Measurements from ENCODE around the gene TRERF1. TPM values are rescaled to one million over a fixed set of nuclear protein-coding genes. Genes with fewer than 3 reads are reported as not detected.

The TRERF1 gene
- total RNA-seq, 2 donors from 2014 or later, result 3.5 to 3.8 TPM

DNA sequence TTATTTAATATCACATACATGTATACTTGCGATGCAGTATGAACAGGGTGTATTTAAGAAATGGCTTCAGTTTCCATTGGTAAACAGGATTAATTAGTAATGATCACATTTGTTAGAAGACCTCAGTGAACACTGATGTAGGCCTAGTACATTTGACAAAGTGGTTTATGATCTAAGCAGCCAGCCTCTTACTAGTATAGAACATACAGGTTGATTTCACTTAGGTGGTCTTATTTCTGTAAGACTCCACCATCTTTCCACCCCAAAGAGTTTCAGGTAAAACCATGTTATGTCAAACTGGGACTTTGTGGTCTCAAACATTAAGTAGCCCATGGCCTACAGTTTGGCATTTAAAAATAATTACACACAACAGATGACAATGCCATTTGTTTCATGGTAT is 213.9 kb downstream of the TRERF1 start:
- H3K36me3 ChIP-seq, result no peaks in the 10 kb centered on the region
- H3K9ac ChIP-seq (ENCODE audit: low read depth in 2 of 2, low read length in 2 of 2), result no peak overlapping the region
- TF ChIP-seq, protein P1, sequence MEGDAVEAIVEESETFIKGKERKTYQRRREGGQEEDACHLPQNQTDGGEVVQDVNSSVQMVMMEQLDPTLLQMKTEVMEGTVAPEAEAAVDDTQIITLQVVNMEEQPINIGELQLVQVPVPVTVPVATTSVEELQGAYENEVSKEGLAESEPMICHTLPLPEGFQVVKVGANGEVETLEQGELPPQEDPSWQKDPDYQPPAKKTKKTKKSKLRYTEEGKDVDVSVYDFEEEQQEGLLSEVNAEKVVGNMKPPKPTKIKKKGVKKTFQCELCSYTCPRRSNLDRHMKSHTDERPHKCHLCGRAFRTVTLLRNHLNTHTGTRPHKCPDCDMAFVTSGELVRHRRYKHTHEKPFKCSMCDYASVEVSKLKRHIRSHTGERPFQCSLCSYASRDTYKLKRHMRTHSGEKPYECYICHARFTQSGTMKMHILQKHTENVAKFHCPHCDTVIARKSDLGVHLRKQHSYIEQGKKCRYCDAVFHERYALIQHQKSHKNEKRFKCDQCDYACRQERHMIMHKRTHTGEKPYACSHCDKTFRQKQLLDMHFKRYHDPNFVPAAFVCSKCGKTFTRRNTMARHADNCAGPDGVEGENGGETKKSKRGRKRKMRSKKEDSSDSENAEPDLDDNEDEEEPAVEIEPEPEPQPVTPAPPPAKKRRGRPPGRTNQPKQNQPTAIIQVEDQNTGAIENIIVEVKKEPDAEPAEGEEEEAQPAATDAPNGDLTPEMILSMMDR (IDR thresholded peaks at IDR 0.05), result no peak
- H3K27me3 ChIP-seq, result no peaks in the 10 kb centered on the region
- H3K27ac ChIP-seq, result no peak overlapping the region
- no peaks in the 10 kb centered on the region for H3K4me1 ChIP-seq
- DNase-seq, result no peak
- H3K4me3 ChIP-seq, result no peak overlapping the region
- intact Hi-C loops (cut with DNase I), result no loop called here
- no peaks in the 10 kb centered on the region for H3K9me3 ChIP-seq

DNA sequence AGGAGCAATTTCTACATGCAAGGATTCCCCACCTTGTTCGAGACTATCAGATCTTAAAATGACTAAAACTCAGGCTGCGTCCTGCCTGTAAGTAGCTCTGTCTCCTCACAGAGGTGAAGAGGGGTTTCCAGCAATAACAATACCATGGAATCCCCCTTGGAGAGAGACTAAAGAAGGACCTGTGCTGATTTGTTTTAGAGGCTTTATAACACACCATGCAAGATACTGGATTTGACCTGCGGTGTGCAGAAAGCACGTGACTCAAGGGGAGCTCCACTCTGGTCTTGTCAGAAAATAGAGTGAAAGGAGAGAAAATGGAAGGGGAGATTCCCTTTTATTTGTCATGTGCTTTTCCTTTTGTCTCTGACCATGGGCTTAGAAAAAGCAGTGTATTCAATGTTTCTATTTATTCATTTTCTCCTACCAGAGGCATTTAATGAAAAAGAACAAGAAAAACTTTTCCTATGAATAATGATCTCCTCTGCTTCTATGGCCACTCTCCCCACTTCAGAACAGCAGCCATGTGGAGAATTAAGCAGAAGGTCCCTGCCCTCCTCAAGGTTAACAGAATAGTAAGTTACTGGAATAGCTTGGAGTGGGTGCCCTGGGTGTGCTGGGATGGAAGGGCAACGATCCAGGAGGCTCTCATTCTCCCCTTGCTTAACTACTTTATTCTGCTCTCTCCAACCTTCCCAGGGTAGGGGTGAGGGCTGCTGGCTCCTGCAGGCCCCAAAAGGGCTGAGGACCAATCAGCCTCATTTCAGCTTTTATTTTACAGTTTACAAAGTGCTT is 214.8 kb downstream of the TRERF1 start:
- H3K36me3 ChIP-seq, result no peaks in the 10 kb centered on the region
- H3K27ac ChIP-seq, result no peak overlapping the region
- TF ChIP-seq, protein P1 (IDR thresholded peaks at IDR 0.05), result no peak

DNA sequence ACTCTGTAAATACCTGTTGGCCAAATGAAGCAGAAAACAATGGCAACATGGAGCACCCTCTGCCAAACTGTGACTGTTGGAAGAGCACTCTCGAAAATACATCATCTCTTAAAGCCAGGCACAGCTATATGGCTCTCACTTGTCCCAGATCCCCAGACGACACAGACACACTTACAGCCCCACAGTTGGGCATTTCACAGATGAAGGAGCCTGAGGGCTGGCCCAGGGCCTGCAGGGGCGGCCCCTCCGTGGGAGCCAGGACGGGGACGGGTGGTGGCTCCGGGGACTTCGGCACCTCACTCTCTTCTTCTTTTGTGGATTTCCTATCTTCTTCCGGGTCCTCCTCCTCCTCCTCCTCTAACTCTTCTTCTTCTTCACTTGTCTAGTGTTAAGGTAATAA is 215.7 kb downstream of the TRERF1 start:
- TF ChIP-seq, protein P1 (IDR thresholded peaks at IDR 0.05), result no peak
- H3K27me3 ChIP-seq, result no peaks in the 10 kb centered on the region
- no peak overlapping the region for H3K4me3 ChIP-seq
- no peaks in the 10 kb centered on the region for H3K9me3 ChIP-seq
- no peaks in the 10 kb centered on the region for H3K36me3 ChIP-seq
- intact Hi-C loops (cut with DNase I), result no loop called here
- no peaks in the 10 kb centered on the region for H3K4me1 ChIP-seq
- no peak for DNase-seq
- H3K9ac ChIP-seq (ENCODE audit: low read depth in 2 of 2, low read length in 2 of 2), result no peak overlapping the region
- H3K27ac ChIP-seq, result no peak overlapping the region

More for the DNA sequence above, 214.8 kb downstream of the TRERF1 start:
- no peaks in the 10 kb centered on the region for H3K27me3 ChIP-seq
- no peak overlapping the region for H3K9ac ChIP-seq (ENCODE audit: low read depth in 2 of 2, low read length in 2 of 2)
- intact Hi-C loops (cut with DNase I), result no loop called here
- H3K4me1 ChIP-seq, result no peaks in the 10 kb centered on the region
- DNase-seq, result no peak
- H3K9me3 ChIP-seq, result no peaks in the 10 kb centered on the region
- no peak overlapping the region for H3K4me3 ChIP-seq

DNA sequence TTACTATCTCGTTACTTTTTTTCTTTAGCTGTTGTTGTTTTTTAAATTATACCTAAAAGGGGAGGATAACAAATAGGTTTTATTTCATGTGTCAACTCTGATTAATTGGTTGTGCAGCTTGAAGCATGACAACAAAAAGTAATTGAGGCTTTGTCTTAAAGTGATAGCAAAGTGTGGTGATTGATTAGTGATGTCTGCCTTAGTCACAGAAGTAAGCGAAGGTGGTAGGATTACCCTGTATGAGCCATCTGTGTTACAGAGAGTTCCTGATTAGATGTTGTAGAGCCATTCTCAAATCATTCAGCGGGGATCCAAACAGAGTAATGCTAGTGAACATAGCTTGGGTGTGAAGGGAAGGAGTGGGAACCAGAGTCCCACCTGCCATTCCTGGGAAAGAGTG is 219.7 kb downstream of the TRERF1 start:
- TF ChIP-seq, protein P1 (IDR thresholded peaks at IDR 0.05), result no peak
- intact Hi-C loops (cut with DNase I), result no loop called here
- DNase-seq, result no peak
- no peak overlapping the region for H3K9ac ChIP-seq (ENCODE audit: low read depth in 2 of 2, low read length in 2 of 2)
- H3K4me1 ChIP-seq, result no peaks in the 10 kb centered on the region
- no peak overlapping the region for H3K27ac ChIP-seq
- H3K27me3 ChIP-seq, result no peaks in the 10 kb centered on the region
- no peaks in the 10 kb centered on the region for H3K36me3 ChIP-seq
- H3K4me3 ChIP-seq, result no peak overlapping the region
- H3K9me3 ChIP-seq, result no peaks in the 10 kb centered on the region

DNA sequence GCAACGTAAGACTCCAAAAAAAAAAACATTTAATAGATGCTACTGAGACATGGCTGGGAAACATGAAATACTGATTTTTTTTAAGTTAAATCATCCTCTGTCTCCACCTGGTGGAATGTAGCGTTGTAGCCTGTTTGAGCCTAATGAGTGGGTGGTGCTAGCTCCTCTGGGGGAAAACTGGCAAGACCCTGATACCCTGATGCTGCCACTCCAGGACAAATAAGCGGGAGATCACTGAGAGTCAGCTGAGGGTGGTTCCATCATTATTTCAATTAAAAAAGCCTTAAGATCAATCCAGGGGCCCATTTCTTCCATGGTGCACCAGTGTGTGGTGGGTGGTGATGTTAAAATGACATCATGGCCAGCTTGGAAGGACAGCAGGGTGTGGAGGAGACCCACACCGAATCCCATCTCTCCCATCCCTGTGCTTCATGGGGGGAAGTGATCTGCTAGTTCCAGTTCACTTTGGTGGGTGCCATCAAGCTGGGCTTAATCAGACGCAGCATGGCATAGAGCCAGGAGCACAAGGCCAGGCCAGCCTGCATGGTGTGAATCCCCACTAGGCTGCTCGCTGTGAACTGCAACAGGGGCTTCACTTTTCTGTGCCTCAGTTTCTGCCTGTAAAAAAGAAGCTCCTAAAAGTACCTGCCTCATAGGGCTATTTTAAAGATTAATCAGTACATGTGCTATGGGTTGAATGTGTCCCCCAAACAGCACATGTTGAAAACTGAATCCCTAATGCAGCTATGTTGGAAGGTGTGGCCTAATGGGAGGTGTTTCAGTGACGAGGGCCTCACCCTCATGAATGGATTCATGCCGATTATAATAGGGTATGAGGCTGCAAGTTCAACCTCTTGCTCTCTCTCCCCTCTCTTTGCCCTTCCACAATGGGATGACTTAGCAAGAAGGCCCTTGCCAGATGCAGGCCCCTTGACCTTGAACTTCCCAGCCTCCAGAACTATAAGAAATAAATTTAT is 221.1 kb downstream of the TRERF1 start:
- intact Hi-C loops (cut with DNase I), result no loop called here
- Histone ChIP-seq H3K27me3 (no peaks in the 10 kb centered on the region), H3K9me3 (no peaks in the 10 kb centered on the region), H3K36me3 (no peaks in the 10 kb centered on the region), H3K9ac (ENCODE audit: low read depth in 2 of 2, low read length in 2 of 2) (no peak overlapping the region), H3K4me3 (no peak overlapping the region), H3K4me1 (no peaks in the 10 kb centered on the region), H3K27ac (no peak overlapping the region)
- DNase-seq, result no peak
- TF ChIP-seq, protein P1 (IDR thresholded peaks at IDR 0.05), result peak; percentile 10
